ENCODE measurements around the gene RSPH1.

The RSPH1 gene

GRCh38 chr21:42533306-42533962 is 37.4 kb upstream of the RSPH1 start:
- H3K4me3 ChIP-seq (replicated peaks; ENCODE audit: low read depth, low read length), result no peak overlapping the region
- no peak for DNase-seq (ENCODE audit: extremely low read depth, low read depth)
- TF ChIP-seq CTCF (IDR thresholded peaks at IDR 0.05; ENCODE audit: low read depth, low read length, missing control alignments), result no peak

- no peak for DNase-seq (ENCODE audit: extremely low read depth, low read depth)
- no peak for TF ChIP-seq CTCF (IDR thresholded peaks at IDR 0.05; ENCODE audit: low read depth, low read length, missing control alignments)
- H3K4me3 ChIP-seq (replicated peaks; ENCODE audit: low read depth, low read length), result no peak overlapping the region
Observed at GRCh38 chr21:42532466-42533181, 36.6 kb upstream of the RSPH1 start.

GRCh38 chr21:42531771-42532170 is 35.7 kb upstream of the RSPH1 start:
- no peak for DNase-seq (ENCODE audit: extremely low read depth, low read depth)
- no peak overlapping the region for H3K4me3 ChIP-seq (replicated peaks; ENCODE audit: low read depth, low read length)
- no peak for TF ChIP-seq CTCF (IDR thresholded peaks at IDR 0.05; ENCODE audit: low read depth, low read length, missing control alignments)

GRCh38 chr21:42530167-42530518 is 34.1 kb upstream of the RSPH1 start:
- no peak overlapping the region for H3K4me3 ChIP-seq (replicated peaks; ENCODE audit: low read depth, low read length)
- TF ChIP-seq CTCF (IDR thresholded peaks at IDR 0.05; ENCODE audit: low read depth, low read length, missing control alignments), result no peak

GRCh38 chr21:42527489-42528158 is 31.6 kb upstream of the RSPH1 start:
- TF ChIP-seq CTCF (IDR thresholded peaks at IDR 0.05; ENCODE audit: low read depth, low read length, missing control alignments), result no peak
- H3K4me3 ChIP-seq (replicated peaks; ENCODE audit: low read depth, low read length), result no peak overlapping the region
- DNase-seq (ENCODE audit: extremely low read depth, low read depth), result no peak

More at GRCh38 chr21:42530167-42530518, 34.1 kb upstream of the RSPH1 start:
- no peak for DNase-seq (ENCODE audit: extremely low read depth, low read depth)

GRCh38 chr21:42527127-42527488 is 31.1 kb upstream of the RSPH1 start:
- DNase-seq (ENCODE audit: extremely low read depth, low read depth), result no peak
- no peak overlapping the region for H3K4me3 ChIP-seq (replicated peaks; ENCODE audit: low read depth, low read length)
- TF ChIP-seq CTCF (IDR thresholded peaks at IDR 0.05; ENCODE audit: low read depth, low read length, missing control alignments), result no peak

Data from HFF-Myc (cell line).